NCI-H1436 treated with DMSO at 0.1 percent for 48 hours (cell line): ENCODE measurements around the gene CRIP2.

Source experiments
- DNase-seq: peaks from one replicate; lab custom pipeline; 2025; lab: John Stamatoyannopoulos, UW

The CRIP2 gene

GRCh38 chr14:105474483-105475268, at the start of gene CRIP2:
CRIP2 (plus strand) TSS chr14:105474821; CDS start chr14:105474863, 42 bp downstream.
- DNase-seq, result no peak

- no peak for DNase-seq
These were observed 49.8 kb upstream of the CRIP2 start for GRCh38 chr14:105424861-105425260.

GRCh38 chr14:105425823-105426247, 48.8 kb upstream of the CRIP2 start:
- no peak for DNase-seq

- DNase-seq, result no peak
These were observed 48.0 kb upstream of the CRIP2 start for GRCh38 chr14:105426416-105427130.

GRCh38 chr14:105427412-105427811, 47.2 kb upstream of the CRIP2 start:
- DNase-seq, result no peak

GRCh38 chr14:105427936-105428485, 46.6 kb upstream of the CRIP2 start:
- no peak for DNase-seq

- no peak for DNase-seq
These were observed 44.6 kb upstream of the CRIP2 start for GRCh38 chr14:105430042-105430441.

GRCh38 chr14:105430565-105430964, 44.1 kb upstream of the CRIP2 start:
- DNase-seq, result no peak

- no peak for DNase-seq
These were observed 43.4 kb upstream of the CRIP2 start for GRCh38 chr14:105431256-105431655.

- no peak for DNase-seq
These were observed 42.0 kb upstream of the CRIP2 start for GRCh38 chr14:105432657-105433056.

- no peak for DNase-seq
These were observed 41.4 kb upstream of the CRIP2 start for GRCh38 chr14:105433161-105433605.

- DNase-seq, result no peak
These were observed 38.2 kb upstream of the CRIP2 start for GRCh38 chr14:105436402-105436801.

- no peak for DNase-seq
These were observed 37.5 kb upstream of the CRIP2 start for GRCh38 chr14:105436891-105437722.

- no peak for DNase-seq
These were observed 36.7 kb upstream of the CRIP2 start for GRCh38 chr14:105437723-105438500.

GRCh38 chr14:105439179-105439578, 35.4 kb upstream of the CRIP2 start:
- DNase-seq, result no peak

- no peak for DNase-seq
These were observed 34.7 kb upstream of the CRIP2 start for GRCh38 chr14:105439710-105440553.

- DNase-seq, result no peak
These were observed 34.1 kb upstream of the CRIP2 start for GRCh38 chr14:105440554-105440900.

GRCh38 chr14:105440992-105441391, 33.6 kb upstream of the CRIP2 start:
- no peak for DNase-seq

- DNase-seq, result no peak
These were observed 32.5 kb upstream of the CRIP2 start for GRCh38 chr14:105442125-105442524.

- DNase-seq, result no peak
These were observed 31.8 kb upstream of the CRIP2 start for GRCh38 chr14:105442834-105443233.
